CD4-positive, alpha-beta T cell (primary cell): ENCODE data around the gene IMMP1L. TPM values are rescaled to one million over a fixed set of nuclear protein-coding genes. Genes with fewer than 3 reads are reported as not detected.

Experiments used
- ATAC-seq: fragments of 200-7000 bp; cut with Tn5 transposase; one replicate; pipeline ENCODE4 v1.10.0; 2022; ENCODE audit warnings: mild to moderate bottlenecking; ENCODE audit not compliant: poor library complexity
- CTCF ChIA-PET: fragments of 350-600 bp; sonication (Branson Sonifier 250); formaldehyde crosslinking; loops from one replicate; lab custom pipeline; 2021; ENCODE audit warnings: antibody characterized with exemption, inconsistent platforms; lab: Charles Lee
- POLR2A ChIA-PET: fragments of 350-600 bp; sonication (Branson Sonifier 250); formaldehyde crosslinking; loops from one replicate; lab custom pipeline; 2021; ENCODE audit warnings: antibody characterized with exemption, inconsistent platforms; lab: Charles Lee
- DNase-seq, 14 experiments: peaks; one replicate each; pipeline ENCODE4 v3.0.0-alpha.2; 2013 to 2020; ENCODE audit warnings: mixed read lengths in 2 of 14
- H3K27ac ChIP-seq, 2 donors: one replicate each; pipeline versions ENCODE4 v1.5.1 to v1.7.0; 2013; ENCODE audit warnings: low read length in 2 of 2, low read depth in 1 of 2, mild to moderate bottlenecking in 1 of 2
- H3K27me3 ChIP-seq, 2 experiments: 1 replicate in 1 of 2; 2 replicates in 1 of 2; pipeline versions ENCODE4 v1.6.1 to v1.7.0; 2013; ENCODE audit warnings: low read length in 2 of 2, control low read depth in 1 of 2, mild to moderate bottlenecking in 1 of 2, moderate library complexity in 1 of 2; ENCODE audit not compliant: insufficient read depth in 2 of 2, control insufficient read depth in 1 of 2
- H3K36me3 ChIP-seq: one replicate; pipeline ENCODE4 v1.6.1; 2013; ENCODE audit warnings: low read length, control low read depth; ENCODE audit not compliant: insufficient read depth
- H3K4me1 ChIP-seq: one replicate; pipeline ENCODE4 v1.6.1; 2013; ENCODE audit warnings: low read length, control low read depth; ENCODE audit not compliant: insufficient read depth
- H3K4me3 ChIP-seq: one replicate; pipeline ENCODE4 v1.5.1; 2013; ENCODE audit warnings: mild to moderate bottlenecking, low read length, moderate library complexity
- H3K9me3 ChIP-seq, 2 experiments: 1 replicate in 1 of 2; 2 replicates in 1 of 2; pipeline versions ENCODE4 v1.6.1 to v1.7.0; 2013; ENCODE audit warnings: low read length in 2 of 2, mild to moderate bottlenecking in 2 of 2, control low read depth in 1 of 2, moderate library complexity in 1 of 2; ENCODE audit not compliant: control insufficient read depth in 1 of 2, insufficient read depth in 1 of 2
- H3K27ac Mint-ChIP-seq: one replicate; pipeline ENCODE4 v1.8.0; 2020; ENCODE audit warnings: mixed read lengths
- H3K27me3 Mint-ChIP-seq: one replicate; pipeline ENCODE4 v1.8.0; 2021; ENCODE audit warnings: mixed read lengths
- H3K36me3 Mint-ChIP-seq: one replicate; pipeline ENCODE4 v1.8.0; 2021; ENCODE audit warnings: low read depth, mixed read lengths
- H3K4me1 Mint-ChIP-seq: one replicate; pipeline ENCODE4 v1.8.0; 2021; ENCODE audit warnings: low read depth, mixed read lengths
- H3K4me3 Mint-ChIP-seq: one replicate; pipeline ENCODE4 v1.8.0; 2020; ENCODE audit warnings: mild to moderate bottlenecking, mixed read lengths
- H3K9me3 Mint-ChIP-seq: one replicate; pipeline ENCODE4 v1.8.0; 2020; ENCODE audit warnings: mixed read lengths
- CTCF ChIP-seq: fragments of 200-600 bp; IDR thresholded peaks from one replicate; pipeline ENCODE4 v1.8.0; 2022; ENCODE audit warnings: antibody characterized with exemption, mild to moderate bottlenecking
- intact Hi-C, 2 experiments: fragments of 100-400 bp; cut with DNase I in 1 of 2; cut with micrococcal nuclease in 1 of 2; formaldehyde crosslinking; loops; one replicate each; pipeline versions ENCODE4 v1.15.1 to v1.9.0; 2023 to 2025; cut with DNase I, micrococcal nuclease
- total RNA-seq, 174 experiments: library from RNA in 2 of 174; stranded (reverse) in 2 of 174; gene quantifications; one replicate each; pipeline ENCODE4 v1.2.3 and lab custom pipeline; 2021 to 2026

Gene IMMP1L
- total RNA-seq, 2 experiments from 2014 or later: 6.0 to 6.9 TPM

- Histone ChIP-seq H3K27ac (no peak overlapping the region), H3K27me3 (no peaks in the 10 kb centered on the region), H3K9me3 (no peaks in the 10 kb centered on the region), H3K36me3 (no peaks in the 10 kb centered on the region), H3K4me1 (peaks cover 2% of the 10 kb centered on the region), H3K4me3 (no peak overlapping the region)
- intact Hi-C loops: loop anchor here in 1 of 2 experiments (10.0 kb wide), 2 partner anchors 1187 to 1383 kb away; partner anchors contain the start of genes ARL14EP and QSER1
- DNase-seq (no peak), ATAC-seq (no peak)
- Mint-ChIP-seq H3K27ac (no peak overlapping the region), H3K36me3 (peaks cover 11% of the 10 kb centered on the region), H3K4me1 (peaks cover 49% of the 10 kb centered on the region), H3K4me3 (no peak overlapping the region), H3K27me3 (no peaks in the 10 kb centered on the region), H3K9me3 (no peaks in the 10 kb centered on the region)
- ChIA-PET POLR2A (no interaction called here), CTCF (no interaction called here)
- no peak for TF ChIP-seq CTCF
Measured at GRCh38 chr11:31512117-31512516, 2.7 kb upstream of the IMMP1L start.

- Mint-ChIP-seq H3K4me3 (peak overlapping the region; percentile 94), H3K4me1 (peaks cover 68% of the 10 kb centered on the region), H3K36me3 (peaks cover 28% of the 10 kb centered on the region), H3K27ac (peak overlapping the region; percentile 92), H3K27me3 (no peaks in the 10 kb centered on the region), H3K9me3 (no peaks in the 10 kb centered on the region)
- intact Hi-C loops: loop anchor here (5.0 to 10.0 kb wide), 2 partner anchors 142 to 144 kb away; partner anchors contain the start of genes DCDC1 (in 2 of the 2) and DNAJC24 (in 2 of the 2)
- H3K27ac ChIP-seq: peak overlapping the region; percentile 76 to 87
- H3K27me3 ChIP-seq: no peaks in the 10 kb centered on the region
- CTCF ChIA-PET: no interaction called here
- peaks cover 2% of the 10 kb centered on the region for H3K4me1 ChIP-seq
- POLR2A ChIA-PET: no interaction called here
- no peaks in the 10 kb centered on the region for H3K9me3 ChIP-seq
- peak; percentile 13 for ATAC-seq
- DNase-seq: peak in 2 of 14 experiments; percentile 7 to 45
- peak overlapping the region; percentile 86 for H3K4me3 ChIP-seq
- no peaks in the 10 kb centered on the region for H3K36me3 ChIP-seq
- no peak for TF ChIP-seq CTCF
Measured at GRCh38 chr11:31509051-31509428, 382 bp downstream of the IMMP1L start.

GRCh38 chr11:31500560-31500959 lies 8.9 kb downstream of the IMMP1L start:
- H3K27ac Mint-ChIP-seq: no peak overlapping the region
- H3K4me3 ChIP-seq: no peak overlapping the region
- intact Hi-C loops: loop anchor here in 1 of 2 experiments (10.0 kb wide), 1 partner anchor 136 kb away; the partner anchor contains the start of genes DCDC1 and DNAJC24
- H3K27ac ChIP-seq: no peak overlapping the region
- H3K36me3 Mint-ChIP-seq: peaks cover 43% of the 10 kb centered on the region
- no peak for DNase-seq
- TF ChIP-seq CTCF: no peak
- ChIA-PET POLR2A (no interaction called here), CTCF (no interaction called here)
- H3K36me3 ChIP-seq: no peaks in the 10 kb centered on the region
- H3K4me1 Mint-ChIP-seq: peaks cover 38% of the 10 kb centered on the region
- ATAC-seq: no peak
- no peaks in the 10 kb centered on the region for H3K9me3 Mint-ChIP-seq
- H3K27me3 ChIP-seq: no peaks in the 10 kb centered on the region
- H3K4me3 Mint-ChIP-seq: no peak overlapping the region
- H3K9me3 ChIP-seq: no peaks in the 10 kb centered on the region
- H3K4me1 ChIP-seq: no peaks in the 10 kb centered on the region
- H3K27me3 Mint-ChIP-seq: no peaks in the 10 kb centered on the region
